Natural killer cell (primary cell): Measurements from ENCODE around the gene PWWP2A. TPM values are rescaled to one million over a fixed set of nuclear protein-coding genes. Genes with fewer than 3 reads are reported as not detected.

Source experiments
- ATAC-seq, 3 donors: fragments of 150-1000 bp in 2 of 3; fragments of 200-7000 bp in 1 of 3; cut with Tn5 transposase; 1 replicate in 1 of 3; 2 replicates in 2 of 3; pipeline ENCODE4 v1.10.0; 2021; ENCODE audit warnings: mild to moderate bottlenecking in 2 of 3, moderate library complexity in 2 of 3
- DNase-seq, 2 donors: peaks; one replicate each; pipeline versions ENCODE4 v3.0.0 to v3.0.0-alpha.2; 2013 to 2021; ENCODE audit warnings: mixed read lengths in 1 of 2
- H3K27ac ChIP-seq: one replicate; pipeline ENCODE4 v1.5.1; 2013; ENCODE audit warnings: mild to moderate bottlenecking, low read length
- H3K27me3 ChIP-seq: one replicate; pipeline ENCODE4 v1.6.1; 2013; ENCODE audit warnings: low read length; ENCODE audit not compliant: control insufficient read depth, insufficient read depth
- H3K36me3 ChIP-seq: one replicate; pipeline ENCODE4 v1.6.1; 2013; ENCODE audit warnings: low read length; ENCODE audit not compliant: control insufficient read depth, insufficient read depth
- H3K4me1 ChIP-seq: one replicate; pipeline ENCODE4 v1.6.1; 2013; ENCODE audit warnings: low read length; ENCODE audit not compliant: control insufficient read depth, insufficient read depth
- H3K4me3 ChIP-seq: one replicate; pipeline ENCODE4 v1.5.1; 2013; ENCODE audit warnings: low read length
- H3K9me3 ChIP-seq: one replicate; pipeline ENCODE4 v1.6.1; 2013; ENCODE audit warnings: low read length; ENCODE audit not compliant: control insufficient read depth, insufficient read depth
- H3K27ac Mint-ChIP-seq, 2 donors: one replicate each; pipeline ENCODE4 v1.8.0; 2022; ENCODE audit warnings: mild to moderate bottlenecking in 2 of 2, mixed read lengths in 2 of 2, moderate library complexity in 1 of 2
- H3K27me3 Mint-ChIP-seq, 2 donors: one replicate each; pipeline ENCODE4 v1.8.0; 2022; ENCODE audit warnings: low read depth in 2 of 2, mixed read lengths in 2 of 2
- H3K36me3 Mint-ChIP-seq: one replicate; pipeline ENCODE4 v1.8.0; 2022; ENCODE audit warnings: mixed read lengths
- H3K4me1 Mint-ChIP-seq, 2 donors: one replicate each; pipeline ENCODE4 v1.8.0; 2022; ENCODE audit warnings: mixed read lengths in 2 of 2
- H3K4me3 Mint-ChIP-seq: one replicate; pipeline ENCODE4 v1.8.0; 2022; ENCODE audit warnings: mild to moderate bottlenecking, moderate library complexity, mixed read lengths
- H3K9me3 Mint-ChIP-seq, 2 donors: one replicate each; pipeline ENCODE4 v1.8.0; 2022; ENCODE audit warnings: mixed read lengths in 2 of 2
- CTCF ChIP-seq: fragments of 200-600 bp; IDR thresholded peaks from one replicate; pipeline ENCODE4 v1.8.0; 2022; ENCODE audit warnings: antibody characterized with exemption
- WGBS: methylation state at CpG from one replicate; pipeline ENCODE4 v1.1.7; 2013; ENCODE audit warnings: missing lambda C conversion rate; ENCODE audit not compliant: insufficient coverage; 5-methylcytosine and 5-hydroxymethylcytosine counted together
- intact Hi-C: fragments of 100-400 bp; cut with micrococcal nuclease; formaldehyde crosslinking; loops from one replicate; pipeline ENCODE4 v1.14.2; 2022
- total RNA-seq, 4 donors: library from RNA; stranded (reverse); fragments of 120-200 nt in 1 of 4; gene quantifications; one replicate each; pipeline versions ENCODE4 v1.2.3 to v1.2.4, GENCODE V29; 2013 to 2022

The PWWP2A gene
- total RNA-seq, 3 donors from 2014 or later (not counting 1 experiment from before 2014, with no cell fraction given) = 24.9 to 37.6 (median 30.2) TPM

GRCh38 chr5:160061770-160062169, 57.5 kb downstream of the PWWP2A start:
- Histone ChIP-seq H3K36me3 (peaks cover 37% of the 10 kb centered on the region), H3K4me1 (no peaks in the 10 kb centered on the region), H3K9me3 (no peaks in the 10 kb centered on the region), H3K27me3 (no peaks in the 10 kb centered on the region), H3K4me3 (no peak overlapping the region), H3K27ac (no peak overlapping the region)
- ATAC-seq = no peak
- DNase-seq = no peak
- no peak for TF ChIP-seq CTCF
- no peaks in the 10 kb centered on the region for H3K4me1 Mint-ChIP-seq
- peaks cover 15% of the 10 kb centered on the region for H3K36me3 Mint-ChIP-seq
- peak overlapping the region in 1 of 2 donors; percentile 3 for H3K27ac Mint-ChIP-seq
- intact Hi-C loops = no loop called here
- no peaks in the 10 kb centered on the region for H3K27me3 Mint-ChIP-seq
- H3K4me3 Mint-ChIP-seq = no peak overlapping the region
- H3K9me3 Mint-ChIP-seq = no peaks in the 10 kb centered on the region
- 100% methylated on average over 3 of the region's 3 CpGs for WGBS

GRCh38 chr5:160060001-160060400, 59.2 kb downstream of the PWWP2A start:
- intact Hi-C loops = no loop called here
- TF ChIP-seq CTCF = no peak
- H3K27me3 ChIP-seq = no peaks in the 10 kb centered on the region
- DNase-seq (no peak), ATAC-seq (no peak)
- H3K27ac ChIP-seq = no peak overlapping the region
- Mint-ChIP-seq H3K36me3 (peaks cover 8% of the 10 kb centered on the region), H3K4me1 (no peaks in the 10 kb centered on the region), H3K9me3 (no peaks in the 10 kb centered on the region), H3K27me3 (no peaks in the 10 kb centered on the region), H3K4me3 (no peak overlapping the region), H3K27ac (no peak overlapping the region)
- H3K4me3 ChIP-seq = no peak overlapping the region
- WGBS = 97% methylated on average over 4 of the region's 4 CpGs
- H3K4me1 ChIP-seq = no peaks in the 10 kb centered on the region
- no peaks in the 10 kb centered on the region for H3K9me3 ChIP-seq
- H3K36me3 ChIP-seq = peaks cover 40% of the 10 kb centered on the region

- Histone ChIP-seq H3K27ac (no peak overlapping the region), H3K4me3 (no peak overlapping the region), H3K4me1 (no peaks in the 10 kb centered on the region), H3K27me3 (no peaks in the 10 kb centered on the region), H3K9me3 (no peaks in the 10 kb centered on the region), H3K36me3 (peaks cover 52% of the 10 kb centered on the region)
- 98% methylated on average over 4 of the region's 4 CpGs for WGBS
- DNase-seq (no peak), ATAC-seq (no peak)
- no peak overlapping the region for H3K27ac Mint-ChIP-seq
- H3K36me3 Mint-ChIP-seq = peaks cover 7% of the 10 kb centered on the region
- no peaks in the 10 kb centered on the region for H3K9me3 Mint-ChIP-seq
- H3K4me1 Mint-ChIP-seq = no peaks in the 10 kb centered on the region
- no peak overlapping the region for H3K4me3 Mint-ChIP-seq
- H3K27me3 Mint-ChIP-seq = no peaks in the 10 kb centered on the region
- intact Hi-C loops = no loop called here
- TF ChIP-seq CTCF = no peak
Measured at GRCh38 chr5:160057256-160057655, 62.0 kb downstream of the PWWP2A start.

GRCh38 chr5:160054831-160055230, 64.4 kb downstream of the PWWP2A start:
- WGBS = 100% methylated on average over 2 of the region's 2 CpGs
- H3K27me3 ChIP-seq = no peaks in the 10 kb centered on the region
- Mint-ChIP-seq H3K36me3 (peaks cover 10% of the 10 kb centered on the region), H3K27me3 (no peaks in the 10 kb centered on the region), H3K4me1 (no peaks in the 10 kb centered on the region), H3K4me3 (no peak overlapping the region), H3K9me3 (no peaks in the 10 kb centered on the region), H3K27ac (no peak overlapping the region)
- ATAC-seq (no peak), DNase-seq (no peak)
- TF ChIP-seq CTCF = no peak
- no peak overlapping the region for H3K27ac ChIP-seq
- intact Hi-C loops = no loop called here
- no peak overlapping the region for H3K4me3 ChIP-seq
- H3K9me3 ChIP-seq = no peaks in the 10 kb centered on the region
- no peaks in the 10 kb centered on the region for H3K4me1 ChIP-seq
- peaks cover 58% of the 10 kb centered on the region for H3K36me3 ChIP-seq
